SW 1271 (cell line): ENCODE data around the gene EEPD1.
"Not testable (repeated sequence)": the region's sequence is repeated elsewhere in the genome, so short reads cannot be mapped to it uniquely, and the experiment has no call there.

ENCODE experiments used
- DNase-seq, 2 experiments: peaks; one replicate each; lab custom pipeline; 2025; lab: John Stamatoyannopoulos, UW

EEPD1 gene

DNA sequence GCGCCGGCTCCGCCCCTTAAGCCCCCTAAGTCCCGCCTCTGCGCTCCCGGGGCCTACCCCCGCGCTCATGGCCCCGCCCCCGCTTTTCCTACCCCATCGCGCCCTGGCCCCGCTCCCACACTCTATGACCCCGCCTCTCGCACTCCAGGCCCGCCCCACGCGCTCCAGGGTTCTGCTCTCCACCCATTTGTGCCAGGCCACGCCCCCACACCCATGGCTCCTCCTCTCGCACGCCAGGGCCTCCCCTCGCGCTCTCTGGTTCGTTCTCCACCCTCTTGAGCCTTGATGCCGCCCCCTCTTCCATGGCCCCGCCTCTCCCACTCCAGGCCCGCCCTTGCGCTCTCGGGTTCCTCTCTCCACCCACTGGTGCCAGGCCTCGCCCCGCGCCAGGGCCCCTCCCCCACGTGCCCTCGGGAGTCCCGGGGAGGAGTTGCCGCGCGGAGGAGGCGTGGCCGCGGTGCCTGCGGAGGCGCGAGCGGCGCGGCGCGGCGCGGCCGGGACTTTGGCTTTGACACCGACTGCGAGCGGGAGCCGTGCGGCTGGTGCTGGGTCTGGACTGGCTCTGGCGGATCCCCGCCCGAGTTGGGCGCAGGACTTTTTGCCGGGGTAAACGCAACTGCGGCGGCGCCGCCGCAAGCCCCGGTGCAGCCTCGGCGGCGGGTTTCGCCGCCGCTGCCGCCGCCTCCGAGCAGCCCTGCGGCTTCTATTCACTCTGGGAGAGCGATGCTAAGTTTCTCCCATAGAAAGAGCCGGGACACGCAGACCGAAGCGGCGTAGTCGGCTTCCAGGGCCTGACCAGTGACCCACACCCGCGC, at the start of gene EEPD1:
Gene EEPD1, plus strand, starts transcription at position 499 of the 815 bp plus-strand sequence. CDS start 1,071 bp downstream, outside the sequence.
- DNase-seq: peak; percentile 91 to 95

DNA sequence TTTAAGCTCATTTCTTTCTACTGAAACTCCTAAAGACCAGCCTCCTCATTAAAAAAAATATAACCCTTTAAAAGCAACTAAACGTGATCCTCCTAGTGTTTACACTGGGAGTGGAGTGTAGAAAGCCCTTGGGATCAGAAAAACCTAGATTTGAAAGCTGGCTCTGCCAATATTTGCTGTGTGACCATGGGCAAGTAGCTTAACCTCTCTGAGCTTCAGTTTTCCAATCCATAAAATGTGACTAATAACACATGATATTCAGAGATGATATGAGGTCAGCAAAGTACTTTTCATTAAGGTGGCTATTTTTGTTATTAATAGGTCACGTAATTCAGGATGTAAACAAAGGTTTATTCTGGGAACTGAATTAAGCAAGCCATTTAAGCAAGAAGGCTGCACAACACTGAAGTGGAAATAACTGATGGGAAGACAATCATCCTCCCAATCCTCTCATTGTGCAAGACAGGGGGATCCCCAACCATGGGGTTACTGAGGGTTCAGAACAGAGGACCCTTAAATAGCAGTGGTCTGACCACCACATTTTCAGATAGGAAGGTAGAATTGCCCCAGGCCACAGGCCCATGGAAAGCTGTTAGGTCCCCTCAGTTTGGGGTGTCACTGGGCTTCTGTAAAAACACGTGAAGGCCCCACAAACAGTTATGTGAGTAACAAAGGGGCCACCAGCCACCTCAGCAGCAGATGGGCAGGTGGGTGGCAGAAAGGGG, 49.1 kb upstream of the EEPD1 start:
- DNase-seq: no peak

DNA sequence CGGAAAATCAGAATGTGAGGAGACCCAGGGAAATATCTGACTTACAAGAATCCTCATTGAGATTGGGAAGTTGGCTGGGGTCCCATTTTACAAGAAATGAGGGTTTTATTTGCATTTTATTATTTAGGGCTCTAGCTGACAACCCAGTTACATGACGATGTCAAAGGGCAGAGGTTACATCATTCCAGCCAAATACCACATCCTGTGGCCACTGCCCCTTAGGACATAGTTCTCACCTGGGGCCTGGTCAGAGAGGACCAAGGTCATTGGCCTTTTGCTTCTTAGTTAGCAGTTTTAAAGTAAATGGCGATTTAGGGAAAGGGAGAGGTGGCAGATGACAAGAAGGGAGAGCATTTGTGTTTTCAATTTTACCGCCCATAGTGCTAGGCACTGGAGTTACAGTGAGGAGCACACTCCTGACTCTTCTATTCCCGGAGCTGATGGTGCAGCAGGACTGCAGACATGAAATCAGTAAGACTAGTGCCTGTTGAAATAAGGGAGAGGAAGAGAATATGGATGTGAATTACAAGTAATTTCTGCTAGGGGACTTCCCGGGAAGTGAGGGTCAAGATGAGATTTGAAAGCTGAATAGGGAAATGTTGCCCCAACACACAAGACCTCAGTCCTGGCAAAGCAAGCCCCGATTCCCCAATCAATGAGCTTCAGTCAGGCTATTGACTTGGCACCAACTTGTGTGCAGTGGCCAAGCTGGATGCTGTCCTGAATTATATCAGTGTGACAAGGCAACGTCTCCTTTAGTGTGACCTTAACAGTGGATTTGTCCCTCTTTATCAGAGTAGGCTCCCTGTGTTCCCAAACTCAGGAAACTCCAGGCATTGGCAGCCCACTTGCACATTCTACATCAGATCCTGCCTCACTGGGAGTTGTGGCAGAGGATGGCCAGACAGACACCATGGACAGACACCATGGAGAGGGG, 45.8 kb upstream of the EEPD1 start:
- not testable (repeated sequence) for DNase-seq

DNA sequence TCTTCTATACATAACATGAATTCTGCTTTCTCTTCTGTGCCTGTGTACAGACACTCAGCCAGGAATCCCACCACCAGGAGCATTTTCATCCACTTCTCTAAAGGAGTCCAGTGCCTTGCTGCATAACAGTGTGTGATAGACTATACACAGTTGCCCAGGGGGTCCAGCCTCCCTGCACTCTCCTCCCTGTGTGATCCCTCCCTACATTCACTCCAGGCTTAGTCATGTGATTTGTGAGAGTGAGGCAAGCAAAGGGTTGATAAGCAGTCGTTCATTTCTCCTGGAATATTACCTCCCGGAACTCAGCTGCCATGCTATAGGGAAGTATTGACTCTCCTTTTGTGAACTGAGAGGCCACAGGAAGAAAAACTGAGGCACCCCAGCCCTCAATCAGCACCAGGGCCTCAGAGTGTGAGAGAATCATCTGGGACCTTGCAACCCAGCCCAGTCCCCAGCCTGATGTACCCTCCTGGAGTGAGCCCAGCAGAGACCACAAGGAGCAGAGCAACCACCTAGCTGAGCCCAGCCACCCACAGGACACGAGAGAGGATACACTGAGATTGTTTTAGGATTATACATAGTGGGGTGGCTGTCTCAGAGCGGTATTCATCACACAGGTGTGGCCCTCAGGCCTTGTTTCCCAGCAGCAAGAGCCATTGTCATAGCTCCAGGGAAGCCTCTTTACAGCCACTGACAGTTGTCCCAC, 45.0 kb upstream of the EEPD1 start:
- DNase-seq: no peak

DNA sequence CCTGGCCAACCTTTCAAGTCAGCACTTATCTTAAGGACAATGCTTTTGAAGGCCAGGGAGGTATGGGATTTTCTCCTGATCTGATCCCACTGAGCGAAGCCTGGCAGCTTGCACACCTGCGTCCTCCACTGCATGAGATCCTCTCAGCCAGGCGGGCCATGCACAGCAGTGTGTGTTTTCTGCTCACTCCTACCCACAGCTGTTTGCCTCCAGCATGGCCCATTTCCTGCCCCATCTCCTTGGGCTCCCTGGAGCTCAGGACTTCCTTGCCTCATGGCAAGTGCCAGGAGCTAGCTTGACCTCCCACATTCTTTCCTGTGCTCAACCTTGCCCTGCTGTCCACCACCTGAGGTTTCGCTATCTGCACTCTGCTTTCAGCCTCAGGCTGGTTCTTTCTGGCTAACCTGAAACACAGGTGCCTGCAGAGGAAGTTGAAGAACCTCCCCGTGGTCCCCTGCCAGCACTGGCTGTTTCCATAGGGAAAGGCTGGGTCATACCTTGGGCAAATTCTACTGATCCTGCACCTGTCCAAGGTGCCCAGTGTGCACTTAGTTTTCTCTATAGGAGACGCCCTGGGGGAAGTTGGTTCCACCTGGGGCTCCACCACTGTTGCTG, 43.9 kb upstream of the EEPD1 start:
- DNase-seq: no peak

DNA sequence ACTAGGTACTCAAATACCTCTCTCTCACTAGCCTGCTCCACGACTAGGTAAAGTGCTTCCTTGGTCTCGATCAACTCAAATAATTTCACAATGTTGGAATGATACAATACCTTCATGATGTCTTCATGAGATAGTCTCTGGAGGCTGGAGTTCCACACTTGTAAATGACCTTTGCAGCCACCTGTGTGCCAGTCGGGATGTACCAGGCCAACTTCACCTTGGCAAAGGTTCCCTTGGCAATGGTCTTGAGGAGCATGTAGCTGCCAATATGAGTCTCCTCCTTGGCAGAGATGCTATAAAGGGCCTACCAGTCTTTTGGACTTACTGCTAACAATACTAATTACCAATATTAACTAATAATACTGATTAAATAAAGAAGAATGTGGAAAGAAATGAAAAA, 42.5 kb upstream of the EEPD1 start:
- no peak for DNase-seq

DNA sequence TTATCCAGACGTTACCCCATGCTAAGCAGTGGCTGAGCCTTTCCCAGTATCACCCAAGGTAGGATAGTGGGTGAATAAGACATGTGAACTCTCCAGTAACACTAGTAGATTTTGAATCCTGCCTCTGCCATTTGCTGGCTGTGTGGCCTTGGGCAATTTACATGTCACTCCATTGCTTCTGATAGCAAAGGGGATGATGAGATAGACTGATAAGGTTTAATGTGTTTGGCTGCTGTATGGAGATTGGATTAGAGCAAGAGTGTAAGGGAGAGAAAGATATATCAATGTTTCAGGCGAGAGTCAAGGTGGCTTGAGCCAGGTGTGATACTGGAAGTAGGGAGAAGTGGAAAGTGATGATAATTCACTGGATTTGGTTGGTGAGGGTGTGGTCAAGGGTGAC, 40.1 kb upstream of the EEPD1 start:
- DNase-seq: no peak

DNA sequence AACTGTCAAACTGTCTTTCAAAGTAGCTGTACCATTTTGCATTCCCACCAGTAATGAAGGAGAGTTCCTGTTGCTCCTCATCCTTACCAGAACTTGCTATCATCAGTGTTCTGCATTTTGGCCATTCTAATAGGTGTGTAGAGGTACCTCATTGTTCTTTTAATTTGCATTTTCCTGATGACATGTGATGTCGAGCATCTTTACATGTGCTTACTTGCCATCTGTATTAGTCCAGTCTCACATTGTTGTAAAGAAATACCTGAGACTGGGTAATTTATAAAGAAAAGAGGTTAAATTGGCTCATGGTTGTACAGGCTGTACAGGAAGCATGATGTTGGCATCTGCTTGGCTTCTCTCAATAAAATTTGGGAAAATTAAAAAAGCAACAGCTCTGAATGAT, 38.7 kb upstream of the EEPD1 start:
- DNase-seq: no peak

DNA sequence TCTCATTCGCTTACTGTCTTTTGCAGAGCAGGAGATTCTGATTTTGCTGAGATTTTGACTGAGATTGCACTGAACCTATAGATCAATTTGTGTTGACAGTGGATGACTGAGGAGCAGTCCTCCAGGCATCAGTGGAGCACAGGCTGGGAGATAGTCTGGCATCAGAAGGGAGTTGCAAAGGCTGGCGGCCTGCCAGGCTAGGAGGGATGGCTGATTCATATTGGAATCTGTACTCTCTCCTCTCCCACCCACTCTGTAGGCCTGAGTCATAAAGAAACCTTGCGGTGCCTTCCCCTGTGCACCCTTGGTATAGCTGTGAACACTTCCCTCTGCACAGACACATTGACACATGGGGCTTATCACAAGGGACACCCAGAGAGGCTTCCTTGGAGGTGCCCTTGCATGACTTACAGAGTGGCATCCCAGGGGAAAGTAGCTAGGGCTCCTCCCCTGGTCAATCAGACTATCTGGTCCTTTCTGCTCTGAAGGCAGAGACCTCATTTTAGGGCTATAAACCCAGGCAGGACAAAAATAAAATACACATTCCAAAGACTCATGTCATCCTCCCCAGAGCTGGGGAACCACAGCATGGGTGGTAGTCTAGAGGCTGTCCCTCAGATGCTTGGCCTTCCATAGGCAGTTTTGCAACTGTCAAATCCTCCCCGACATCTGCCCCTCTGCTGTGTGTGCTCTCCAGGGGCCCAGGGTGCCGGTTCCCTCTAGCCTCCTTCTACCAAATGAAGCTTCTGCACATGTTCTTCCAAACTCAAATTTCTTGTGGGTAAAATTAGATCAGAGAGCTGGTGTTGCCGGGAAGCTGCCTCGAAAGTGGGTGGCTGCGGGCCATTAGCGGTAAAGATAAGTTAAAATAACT, 37.4 kb upstream of the EEPD1 start:
- DNase-seq: peak; percentile 88 to 91

DNA sequence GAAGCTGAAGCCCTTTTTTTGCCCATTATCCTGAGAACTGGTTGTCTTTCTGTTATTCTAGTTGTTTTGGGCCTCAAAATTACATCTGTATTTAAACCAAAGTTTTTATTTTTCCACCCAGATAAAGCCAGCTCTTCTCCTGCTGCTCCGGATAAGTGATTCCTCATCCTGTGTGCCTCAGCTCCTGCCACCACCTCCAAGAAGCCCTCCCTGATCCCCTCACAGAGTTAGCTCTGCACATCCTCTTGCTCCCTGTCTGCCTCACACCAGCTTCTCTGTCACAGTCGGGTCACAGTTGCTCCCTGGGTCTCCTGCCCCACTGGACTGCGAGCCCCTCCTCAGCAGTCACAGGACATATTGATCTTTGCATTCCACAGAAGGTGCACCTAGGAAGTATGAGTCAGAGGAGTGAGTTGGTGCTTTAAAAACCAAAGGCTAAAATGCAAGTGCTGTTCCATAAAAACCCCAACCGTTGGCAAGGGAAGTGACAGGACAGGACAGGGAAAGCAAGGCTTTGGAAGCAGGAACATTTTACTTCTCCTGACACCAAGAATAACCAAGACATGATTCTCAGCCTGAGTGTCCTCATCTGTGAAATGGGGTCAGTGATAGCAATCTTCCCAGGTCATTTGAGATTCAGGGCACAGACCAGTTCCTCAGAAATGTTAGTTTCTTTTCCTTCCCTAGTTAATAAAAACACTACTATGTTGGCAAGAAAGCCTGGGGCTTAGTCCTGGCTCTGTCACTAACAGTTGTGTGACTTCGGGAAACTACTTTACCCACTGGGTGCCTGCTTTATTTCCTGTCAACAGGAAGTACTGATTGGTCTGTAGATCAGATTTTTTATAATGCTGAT, 36.5 kb upstream of the EEPD1 start:
- DNase-seq: peak in 1 of 2 experiments; percentile 12

DNA sequence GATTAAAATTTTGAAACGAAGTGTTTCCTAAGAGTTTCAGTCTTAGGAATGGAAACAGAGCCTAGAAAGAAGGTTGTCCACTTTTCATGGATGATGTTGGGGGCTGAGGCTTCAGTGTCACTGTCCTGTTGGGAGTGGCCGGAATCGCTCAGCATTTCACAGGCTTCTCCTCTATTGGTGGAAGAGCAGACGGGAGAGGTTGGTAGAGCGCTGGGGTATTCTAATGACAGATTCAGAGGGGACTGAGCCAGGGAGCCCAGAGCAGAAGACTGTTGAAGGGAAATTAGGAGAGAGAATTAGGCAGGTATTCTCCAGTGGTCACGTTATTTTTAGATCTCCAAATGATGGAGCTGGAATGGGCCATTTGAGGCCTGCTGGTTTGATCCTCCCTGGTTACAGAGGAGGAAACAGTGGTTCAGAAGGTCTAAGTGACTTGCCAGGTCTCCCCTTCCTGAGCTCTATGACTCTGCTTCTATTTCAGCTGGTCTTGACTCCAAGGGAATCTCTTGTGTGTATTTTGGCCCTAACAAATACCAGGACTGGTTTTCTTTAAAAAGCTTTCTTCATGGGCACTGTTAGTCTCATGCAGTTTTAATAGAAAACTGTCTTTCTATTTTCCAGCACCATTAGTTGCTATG, 35.7 kb upstream of the EEPD1 start:
- DNase-seq: no peak

DNA sequence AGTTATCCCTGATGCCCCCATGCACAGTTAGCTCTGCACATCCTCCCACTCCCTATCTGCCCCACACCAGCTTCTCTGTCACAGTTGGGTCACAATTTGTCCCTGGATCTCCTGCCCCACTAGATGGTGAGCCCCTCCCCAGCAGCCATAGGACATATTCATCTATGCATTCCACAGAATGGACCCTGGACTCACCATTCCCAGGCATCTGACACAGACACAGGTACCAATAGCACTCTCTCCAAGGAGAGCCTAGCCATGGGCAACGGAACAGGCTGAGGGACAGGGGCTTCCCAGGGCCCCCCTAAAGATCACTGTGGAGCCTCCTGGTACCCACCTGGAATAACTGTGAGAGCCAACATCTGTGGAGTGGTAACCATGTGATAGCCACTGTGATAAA, 34.7 kb upstream of the EEPD1 start:
- DNase-seq: no peak

DNA sequence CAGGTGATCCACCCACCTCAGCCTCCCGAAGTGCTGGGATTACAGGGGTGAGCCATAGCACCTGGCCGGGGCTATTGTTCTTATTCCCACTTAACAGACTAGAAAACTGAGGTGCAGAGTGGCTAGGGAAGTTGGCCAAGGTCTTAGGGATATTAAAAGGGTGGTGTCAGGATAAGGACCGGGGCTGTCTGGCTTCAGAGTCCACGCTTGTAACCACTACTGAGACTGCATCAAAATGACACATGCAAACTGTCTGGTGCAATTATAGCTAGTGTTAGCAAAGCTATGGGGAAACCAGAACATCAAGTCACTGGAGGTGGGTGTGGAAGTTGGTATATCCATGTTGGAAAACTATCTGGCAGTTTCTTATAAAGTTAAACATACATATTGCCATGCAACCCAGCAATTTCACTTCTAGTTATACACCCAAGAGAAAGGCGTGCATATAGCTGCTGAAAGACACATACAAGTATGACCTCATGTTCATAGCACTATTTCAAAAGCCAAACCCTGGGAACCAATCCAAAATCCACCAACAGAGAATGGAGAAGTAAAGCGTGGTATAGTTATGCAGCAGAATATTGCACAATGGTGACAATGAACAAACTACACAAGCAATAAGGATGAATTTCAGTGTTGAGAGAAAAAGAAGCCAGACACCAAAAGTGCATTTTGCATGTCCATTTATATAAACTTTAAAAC, 33.9 kb upstream of the EEPD1 start:
- DNase-seq: no peak

DNA sequence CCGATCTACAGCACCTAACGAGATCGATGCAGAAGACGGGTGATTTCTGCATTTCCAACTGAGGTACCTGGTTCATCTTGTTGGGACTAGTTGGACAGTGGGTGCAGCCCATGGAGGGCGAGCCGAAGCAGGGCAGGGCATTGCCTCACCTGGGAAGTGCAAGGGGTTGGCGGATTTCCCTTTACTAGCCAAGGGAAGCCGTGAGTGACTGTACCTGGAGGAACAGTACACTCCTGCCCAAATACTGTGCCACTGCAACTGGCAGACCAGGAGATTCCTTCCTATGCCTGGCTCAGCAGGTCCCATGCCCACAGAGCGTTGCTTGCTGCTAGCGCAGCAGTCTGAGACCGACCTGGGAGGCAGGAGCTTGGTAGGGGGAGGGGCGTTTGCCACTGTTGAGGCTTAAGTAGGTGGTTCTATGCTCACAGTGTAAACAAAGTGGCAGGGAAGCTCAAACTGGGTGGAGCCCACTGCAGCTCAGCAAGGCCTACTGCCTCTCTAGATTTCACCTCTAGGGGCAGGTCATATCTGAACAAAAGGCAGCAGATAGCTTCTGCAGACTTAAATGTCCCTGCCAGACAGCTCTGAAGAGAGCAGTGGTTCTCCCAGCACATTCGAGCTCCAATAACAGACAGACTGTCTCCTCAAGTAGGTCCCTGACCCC, 32.9 kb upstream of the EEPD1 start:
- DNase-seq: not testable (repeated sequence)

DNA sequence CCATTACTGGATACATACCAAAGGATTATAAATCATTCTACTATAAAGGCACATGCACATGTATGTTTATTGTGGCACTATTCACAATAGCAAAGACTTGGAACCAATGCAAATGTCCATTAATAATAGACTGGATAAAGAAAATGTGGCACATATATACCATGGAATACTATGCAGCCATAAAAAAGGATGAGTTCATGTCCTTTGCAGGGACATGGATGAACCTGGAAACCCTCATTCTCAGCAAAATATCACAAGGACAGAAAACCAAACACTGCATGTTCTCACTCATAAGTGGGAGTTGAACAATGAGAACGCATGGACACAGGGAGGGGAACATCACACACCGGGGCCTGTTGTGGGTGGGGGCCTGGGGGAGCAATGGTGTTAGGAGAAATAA, 27.4 kb upstream of the EEPD1 start:
- not testable (repeated sequence) for DNase-seq

DNA sequence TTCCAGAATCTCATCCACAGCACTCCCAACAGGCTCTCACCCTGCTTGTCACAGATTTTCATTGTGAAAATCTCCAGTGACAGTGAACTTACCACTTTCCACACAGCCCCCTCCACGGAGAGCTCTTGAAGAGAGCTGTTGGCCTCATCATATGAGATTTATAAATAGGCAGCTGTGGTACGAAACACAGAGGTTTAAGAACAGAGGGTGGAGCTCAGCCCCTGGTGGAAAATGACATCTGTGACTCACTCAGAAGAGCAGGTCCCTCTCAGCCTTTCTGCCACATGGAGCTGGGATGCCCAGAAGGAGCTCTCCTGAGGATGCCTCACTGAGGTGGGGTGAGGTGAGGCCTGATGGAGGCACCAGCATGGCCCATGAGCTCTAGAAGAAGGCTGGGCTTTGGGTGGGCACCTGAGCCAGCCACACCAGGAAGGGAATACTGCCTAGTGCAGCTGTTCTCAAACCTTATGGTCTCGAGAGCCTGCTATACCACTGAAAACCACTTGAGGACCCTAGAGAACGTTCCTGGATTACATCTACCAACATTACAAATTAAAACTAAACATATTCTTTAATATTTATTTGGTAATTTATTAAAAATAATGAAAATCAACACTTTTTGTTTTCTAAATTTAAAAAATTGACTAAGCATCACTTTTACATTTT, 25.8 kb upstream of the EEPD1 start:
- no peak for DNase-seq

DNA sequence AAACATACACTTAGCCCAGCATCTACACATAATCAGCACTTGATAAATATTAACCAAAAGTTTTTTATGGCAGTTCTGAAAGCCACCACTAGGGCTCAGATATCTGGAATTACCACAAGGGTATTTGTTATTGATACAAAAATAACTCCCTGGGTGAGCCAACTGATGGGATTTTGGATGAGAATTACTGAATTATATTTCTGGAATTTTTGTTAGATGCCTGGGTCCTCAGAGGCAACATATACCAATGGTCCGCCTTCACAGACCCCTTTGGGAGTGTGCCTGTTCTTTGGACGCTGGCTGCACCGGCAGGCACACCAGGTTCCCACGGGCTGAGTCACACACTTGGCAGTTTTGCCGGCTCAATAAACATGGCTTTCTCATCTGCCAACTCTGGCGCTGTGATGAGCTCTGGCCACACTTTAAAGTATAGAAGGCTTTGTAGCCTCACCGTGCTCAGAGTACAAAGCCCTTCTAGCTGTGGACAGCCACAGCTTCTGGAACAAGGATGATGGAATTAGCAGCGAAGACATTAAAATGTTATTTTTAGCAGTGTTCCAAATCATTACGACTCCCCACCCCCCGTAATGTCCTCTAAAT, 24.5 kb upstream of the EEPD1 start:
- no peak for DNase-seq
